ENCODE data around the gene ADAMTS9. TPM values are rescaled to one million over a fixed set of nuclear protein-coding genes. Genes with fewer than 3 reads are reported as not detected.
A peak's percentile ranks its signal among the peaks of the same experiment; 100 is the strongest.

The ADAMTS9 gene
- total and polyA plus RNA-seq, 9 of the 15 experiments (the other 6 are each of a cell fraction or from before 2014, with no cell fraction given) = 0.05 to 0.32 (median 0.13) TPM; not detected in 2

GRCh38 chr3:64694114-64694513 is 6.3 kb upstream of the ADAMTS9 start:
- in situ Hi-C loops (cut with MboI) (no loop called here), intact Hi-C loops (cut with micrococcal nuclease) (no loop called here)
- H3K4me1 ChIP-seq (replicated peaks in 1 of 2; ENCODE audit: control insufficient read depth in 2 of 2, insufficient read depth in 2 of 2, low read length in 2 of 2) = no peaks in the 10 kb centered on the region
- no peak for TF ChIP-seq ZNF584 (CRISPR knock-in tag; IDR thresholded peaks at IDR 0.05; ENCODE audit: low read depth)
- H3K36me3 ChIP-seq (ENCODE audit: control insufficient read depth, insufficient read depth, low read length) = no peaks in the 10 kb centered on the region
- FAIRE-seq (no peak), ATAC-seq (no peak), DNase-seq (ENCODE audit: extremely low read depth in 1 of 4, low spot score in 3 of 4) (no peak)
- no TSS peak for BruUV-seq (replicated peaks)
- no peaks in the 10 kb centered on the region; a peak in 1 of 5 replicates for H3K27me3 ChIP-seq (ENCODE audit: control insufficient read depth in 2 of 2, insufficient read depth in 2 of 2, low read length in 2 of 2)
- CTCF ChIA-PET (ENCODE audit: low intra/inter-chr PET ratio) = no interaction called here
- H4K20me1 ChIP-seq (replicated peaks; ENCODE audit: control insufficient read depth, insufficient read depth, low read length) = no peaks in the 10 kb centered on the region
- no peaks in the 10 kb centered on the region for H3K9me3 ChIP-seq (replicated peaks; ENCODE audit: control insufficient read depth, insufficient read depth, low read depth, low read length)
- no peak overlapping the region for H2AFZ ChIP-seq (ENCODE audit: low read depth, low read length)
- H3K4me3 ChIP-seq = no peak overlapping the region
- H3K79me2 ChIP-seq (ENCODE audit: control insufficient read depth, insufficient read depth, low read length) = no peaks in the 10 kb centered on the region
- POLR2A ChIA-PET = interaction anchor here (0.6 to 0.7 kb wide), 2 partner anchors 180 to 662 kb away, joined by 3 read pairs; no protein-coding TSS in a partner anchor
- H3K9me1 ChIP-seq (ENCODE audit: control insufficient read depth, insufficient read depth, low read length) = no peaks in the 10 kb centered on the region
- H3K27ac ChIP-seq (ENCODE audit: extremely low read depth, low read depth, low read length) = no peak overlapping the region
- WGBS (ENCODE audit: insufficient coverage, low coverage, missing lambda C conversion rate) = 15% methylated on average over 2 of the region's 2 CpGs
- H3K4me2 ChIP-seq (ENCODE audit: insufficient read depth, low read length) = no peak overlapping the region
- H3K9ac ChIP-seq (ENCODE audit: insufficient read depth in 1 of 2, low read depth in 2 of 2, low read length in 2 of 2) = no peak overlapping the region

DNA sequence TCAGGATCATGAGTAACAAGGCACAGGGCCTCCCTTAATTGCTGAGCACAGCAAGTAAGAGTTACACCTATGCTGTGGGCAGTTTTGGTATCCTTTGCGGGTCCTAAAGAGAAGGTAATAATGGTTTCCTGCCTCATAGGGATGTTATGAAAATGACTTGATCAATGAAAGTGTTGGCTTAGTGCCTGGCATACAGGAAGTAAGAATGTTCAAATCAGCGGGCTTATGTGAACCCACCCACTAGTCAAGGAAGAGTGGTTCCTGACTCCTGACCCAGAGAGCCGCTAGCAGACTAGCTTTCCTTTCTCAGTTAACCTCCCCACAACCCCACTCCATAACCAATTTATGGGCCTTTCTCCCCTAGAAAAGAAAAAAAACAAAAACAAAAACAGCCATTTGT is 5.2 kb upstream of the ADAMTS9 start:
- Histone ChIP-seq H3K4me3 (no peak overlapping the region), H3K9ac (ENCODE audit: insufficient read depth in 1 of 2, low read depth in 2 of 2, low read length in 2 of 2) (no peak overlapping the region), H3K4me1 (replicated peaks in 1 of 2; ENCODE audit: control insufficient read depth in 2 of 2, insufficient read depth in 2 of 2, low read length in 2 of 2) (peaks cover 0 to 2% of the 10 kb centered on the region in 2 experiments; a peak in 1 of 5 replicates), H3K27me3 (ENCODE audit: control insufficient read depth in 2 of 2, insufficient read depth in 2 of 2, low read length in 2 of 2) (no peaks in the 10 kb centered on the region; a peak in 1 of 5 replicates), H3K27ac (ENCODE audit: extremely low read depth, low read depth, low read length) (no peak overlapping the region), H3K9me1 (ENCODE audit: control insufficient read depth, insufficient read depth, low read length) (no peaks in the 10 kb centered on the region), H3K79me2 (ENCODE audit: control insufficient read depth, insufficient read depth, low read length) (no peaks in the 10 kb centered on the region), H3K4me2 (ENCODE audit: insufficient read depth, low read length) (no peak overlapping the region), H3K9me3 (replicated peaks; ENCODE audit: control insufficient read depth, insufficient read depth, low read depth, low read length) (no peaks in the 10 kb centered on the region), H2AFZ (ENCODE audit: low read depth, low read length) (no peak overlapping the region), H3K36me3 (ENCODE audit: control insufficient read depth, insufficient read depth, low read length) (no peaks in the 10 kb centered on the region), H4K20me1 (replicated peaks; ENCODE audit: control insufficient read depth, insufficient read depth, low read length) (no peaks in the 10 kb centered on the region)
- in situ Hi-C loops (cut with MboI) (no loop called here), intact Hi-C loops (cut with micrococcal nuclease) (no loop called here)
- no peak for FAIRE-seq
- BruUV-seq (replicated peaks) = no TSS peak
- no peak for DNase-seq (ENCODE audit: extremely low read depth in 1 of 4, low spot score in 3 of 4)
- TF ChIP-seq MITF (IDR thresholded peaks at IDR 0.05) (no peak), ZBTB11 (CRISPR knock-in tag; IDR thresholded peaks at IDR 0.05) (peak in 1 of 3 experiments; percentile 48; a peak in 1 of 6 replicates)
- 0% methylated on average over 3 of the region's 3 CpGs for WGBS (ENCODE audit: insufficient coverage, low coverage, missing lambda C conversion rate)
- ChIA-PET POLR2A (no interaction called here), CTCF (ENCODE audit: low intra/inter-chr PET ratio) (no interaction called here)
- ATAC-seq = no peak

Measured in K562 (cell line).